Keratinocyte (primary cell): ENCODE results near the gene DENND10. TPM values are rescaled to one million over a fixed set of nuclear protein-coding genes. Genes with fewer than 3 reads are reported as not detected.

Experiments used
- DNase-seq: peaks from one replicate; pipeline ENCODE4 v3.0.0-alpha.2; 2011; ENCODE audit warnings: low read depth, missing footprints, low spot score
- FAIRE-seq: peaks from 2 replicates; lab custom pipeline; 2011; peaks lifted over from hg19 to GRCh38; lab: Jason Lieb, UNC
- H2AFZ ChIP-seq: 2 replicates; pipeline ENCODE4 v1.6.0; 2012; ENCODE audit warnings: low read length, control low read depth, inconsistent platforms; ENCODE audit not compliant: control insufficient read depth
- H3K27ac ChIP-seq: 2 replicates; pipeline ENCODE4 v1.5.1; 2011; ENCODE audit warnings: low read length; ENCODE audit not compliant: control insufficient read depth, insufficient read depth
- H3K27me3 ChIP-seq: 3 replicates; pipeline ENCODE4 v1.6.0; 2011; ENCODE audit warnings: low read length; ENCODE audit not compliant: control insufficient read depth, insufficient read depth; ENCODE audit errors: extremely low read depth
- H3K36me3 ChIP-seq, 2 experiments: 2 replicates in 1 of 2; 3 replicates in 1 of 2; pipeline ENCODE4 v1.5.1; 2011; ENCODE audit warnings: low read length in 2 of 2, mild to moderate bottlenecking in 1 of 2; ENCODE audit not compliant: control insufficient read depth in 2 of 2, insufficient read depth in 2 of 2; ENCODE audit errors: extremely low read depth in 1 of 2
- H3K4me1 ChIP-seq: 3 replicates; pipeline ENCODE4 v1.5.1; 2011; ENCODE audit warnings: low read length; ENCODE audit not compliant: control insufficient read depth, insufficient read depth; ENCODE audit errors: extremely low read depth
- H3K4me2 ChIP-seq: 3 replicates; pipeline ENCODE4 v1.6.0; 2011; ENCODE audit warnings: low read depth, low read length; ENCODE audit not compliant: control insufficient read depth, insufficient read depth; ENCODE audit errors: extremely low read depth
- H3K4me3 ChIP-seq, 3 experiments: fragments of 200-600 bp in 1 of 3; sonication (generic) in 1 of 3; 2 replicates in 2 of 3; 3 replicates in 1 of 3; pipeline ENCODE4 v1.5.1; 2011 to 2016; ENCODE audit warnings: low read length in 3 of 3, mild to moderate bottlenecking in 3 of 3, control low read depth in 2 of 3, inconsistent platforms in 1 of 3, low read depth in 1 of 3, mixed read lengths in 1 of 3, mixed run types in 1 of 3, moderate library complexity in 1 of 3; ENCODE audit not compliant: control insufficient read depth in 2 of 3, insufficient read depth in 2 of 3; ENCODE audit errors: extremely low read depth in 1 of 3
- H3K79me2 ChIP-seq: 2 replicates; pipeline ENCODE4 v1.6.0; 2012; ENCODE audit warnings: low read length; ENCODE audit not compliant: control insufficient read depth, insufficient read depth
- H3K9ac ChIP-seq: 3 replicates; pipeline ENCODE4 v1.6.0; 2011; ENCODE audit warnings: low read length; ENCODE audit not compliant: control insufficient read depth, insufficient read depth; ENCODE audit errors: extremely low read depth
- H3K9me1 ChIP-seq: 3 replicates; pipeline ENCODE4 v1.6.0; 2011; ENCODE audit warnings: low read length; ENCODE audit not compliant: control insufficient read depth, insufficient read depth; ENCODE audit errors: extremely low read depth
- H3K9me3 ChIP-seq: 2 replicates; pipeline ENCODE4 v1.5.1; 2012; ENCODE audit warnings: low read depth, low read length; ENCODE audit not compliant: control insufficient read depth
- H4K20me1 ChIP-seq: 3 replicates; pipeline ENCODE4 v1.6.0; 2011; ENCODE audit warnings: low read length; ENCODE audit not compliant: control insufficient read depth, insufficient read depth; ENCODE audit errors: extremely low read depth
- EZH2 ChIP-seq: IDR thresholded peaks from one replicate; pipeline ENCODE4 v1.6.1; 2012; ENCODE audit warnings: inconsistent platforms, mild to moderate bottlenecking, low read length, moderate library complexity
- dilution Hi-C: fragments of 300-500 bp; cut with MboI; formaldehyde crosslinking; loops from one replicate; pipeline ENCODE4 v1.7.0; 2020; ENCODE audit warnings: low sequenced_read_pairs; ENCODE audit not compliant: extremely low pct_ligation_motif_present
- polyA plus RNA-seq, 5 experiments: library from polyadenylated mRNA; depleted of rRNA in 3 of 5; stranded (reverse) in 3 of 5; stranded (forward) in 1 of 5; unstranded in 1 of 5; fragments of >200 nt; gene quantifications; 1 replicate in 1 of 5; 2 replicates in 3 of 5; 3 replicates in 1 of 5; pipeline versions ENCODE4 v1.2.1 to v1.2.3, GENCODE V29; 2011 to 2012; ENCODE audit warnings: missing spikeins in 2 of 5, low read depth in 1 of 5, low replicate concordance in 1 of 5
- TF ChIP-seq, protein P1 (sequence below), 3 experiments: IDR thresholded peaks in 1 of 3; conservative IDR thresholded peaks in 1 of 3; optimal IDR thresholded peaks in 1 of 3; 2 replicates in 2 of 3; 3 replicates in 1 of 3; pipeline versions ENCODE3 to v1.5.1; 2011; ENCODE audit warnings: low read length in 3 of 3, mild to moderate bottlenecking in 3 of 3, moderate library complexity in 2 of 3, control low read depth in 1 of 3, inconsistent platforms in 1 of 3; ENCODE audit not compliant: insufficient read depth in 2 of 3; ENCODE audit errors: extremely low read depth in 1 of 3

Gene DENND10
- polyA plus RNA-seq, 1 donor (not counting 4 experiments of a cell fraction or from before 2014, with no cell fraction given), result 76.5 TPM

DNA sequence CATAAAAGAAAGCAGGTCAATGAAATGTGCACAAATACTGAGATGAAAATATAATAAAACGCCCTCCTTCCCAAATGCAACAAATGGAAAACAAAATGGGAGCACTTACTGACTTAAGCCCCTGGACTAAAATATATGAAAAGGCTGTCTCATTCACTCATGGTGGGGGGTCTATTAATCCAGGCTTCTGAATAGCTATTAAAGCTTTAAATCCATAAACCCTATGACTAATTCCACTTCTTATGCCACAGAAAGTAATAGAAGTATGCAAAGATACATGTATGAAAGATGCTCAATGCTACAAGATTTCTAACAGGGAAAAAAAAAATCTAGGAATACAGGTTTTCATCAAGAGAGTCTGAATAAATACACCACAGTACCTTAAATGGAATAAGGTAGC lies 43.8 kb upstream of the DENND10 start:
- Histone ChIP-seq H3K4me2 (no peak overlapping the region), H3K9ac (no peak overlapping the region), H3K9me1 (no peaks in the 10 kb centered on the region), H3K27ac (no peak overlapping the region), H3K27me3 (no peaks in the 10 kb centered on the region), H3K4me1 (no peaks in the 10 kb centered on the region), H2AFZ (no peak overlapping the region), H4K20me1 (peaks cover 2% of the 10 kb centered on the region), H3K4me3 (no peak overlapping the region), H3K36me3 (peaks cover 41 to 61% of the 10 kb centered on the region in 2 experiments), H3K9me3 (no peaks in the 10 kb centered on the region), H3K79me2 (peaks cover 80% of the 10 kb centered on the region)
- FAIRE-seq, result no peak
- TF ChIP-seq EZH2, result no peak
- TF ChIP-seq, protein P1, sequence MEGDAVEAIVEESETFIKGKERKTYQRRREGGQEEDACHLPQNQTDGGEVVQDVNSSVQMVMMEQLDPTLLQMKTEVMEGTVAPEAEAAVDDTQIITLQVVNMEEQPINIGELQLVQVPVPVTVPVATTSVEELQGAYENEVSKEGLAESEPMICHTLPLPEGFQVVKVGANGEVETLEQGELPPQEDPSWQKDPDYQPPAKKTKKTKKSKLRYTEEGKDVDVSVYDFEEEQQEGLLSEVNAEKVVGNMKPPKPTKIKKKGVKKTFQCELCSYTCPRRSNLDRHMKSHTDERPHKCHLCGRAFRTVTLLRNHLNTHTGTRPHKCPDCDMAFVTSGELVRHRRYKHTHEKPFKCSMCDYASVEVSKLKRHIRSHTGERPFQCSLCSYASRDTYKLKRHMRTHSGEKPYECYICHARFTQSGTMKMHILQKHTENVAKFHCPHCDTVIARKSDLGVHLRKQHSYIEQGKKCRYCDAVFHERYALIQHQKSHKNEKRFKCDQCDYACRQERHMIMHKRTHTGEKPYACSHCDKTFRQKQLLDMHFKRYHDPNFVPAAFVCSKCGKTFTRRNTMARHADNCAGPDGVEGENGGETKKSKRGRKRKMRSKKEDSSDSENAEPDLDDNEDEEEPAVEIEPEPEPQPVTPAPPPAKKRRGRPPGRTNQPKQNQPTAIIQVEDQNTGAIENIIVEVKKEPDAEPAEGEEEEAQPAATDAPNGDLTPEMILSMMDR (optimal IDR thresholded peaks at IDR 0.05 in 1 of 3, IDR thresholded peaks at IDR 0.05 in 1 of 3, conservative IDR thresholded peaks at IDR 0.05 in 1 of 3; ENCODE audit: extremely low read depth in 1 of 3, insufficient read depth in 2 of 3, low read length in 3 of 3), result no peak
- dilution Hi-C loops, result no loop called here
- DNase-seq, result no peak

DNA sequence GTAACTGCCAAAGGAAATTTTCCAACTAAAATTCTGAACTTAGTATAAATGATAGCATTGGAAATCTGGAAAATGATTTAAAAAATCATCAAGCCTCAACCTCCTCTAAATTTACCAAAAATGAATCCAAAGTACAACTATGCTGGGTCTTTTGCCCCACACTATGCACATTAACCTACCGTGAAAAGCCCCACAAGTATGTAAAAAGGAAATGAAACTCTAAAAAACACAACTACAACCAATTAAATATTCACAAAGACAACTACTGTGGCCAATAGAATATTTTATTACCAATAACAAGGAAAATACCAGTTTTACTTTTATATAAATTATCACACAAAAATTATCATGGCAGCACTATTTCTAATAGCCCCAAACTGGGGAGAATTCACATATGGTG lies 42.6 kb upstream of the DENND10 start:
- DNase-seq (no peak), FAIRE-seq (no peak)
- H3K9ac ChIP-seq, result no peak overlapping the region
- H2AFZ ChIP-seq, result no peak overlapping the region
- no peak overlapping the region for H3K4me2 ChIP-seq
- no peak overlapping the region for H3K4me3 ChIP-seq
- no peaks in the 10 kb centered on the region for H3K27me3 ChIP-seq
- no peaks in the 10 kb centered on the region for H3K9me3 ChIP-seq
- H3K9me1 ChIP-seq, result no peaks in the 10 kb centered on the region
- TF ChIP-seq, protein P1 (optimal IDR thresholded peaks at IDR 0.05 in 1 of 3, IDR thresholded peaks at IDR 0.05 in 1 of 3, conservative IDR thresholded peaks at IDR 0.05 in 1 of 3; ENCODE audit: extremely low read depth in 1 of 3, insufficient read depth in 2 of 3, low read length in 3 of 3), result no peak
- no peak for TF ChIP-seq EZH2
- no peak overlapping the region for H3K27ac ChIP-seq
- peaks cover 42 to 66% of the 10 kb centered on the region in 2 experiments for H3K36me3 ChIP-seq
- dilution Hi-C loops, result no loop called here
- peaks cover 2% of the 10 kb centered on the region for H4K20me1 ChIP-seq
- H3K79me2 ChIP-seq, result peaks cover 83% of the 10 kb centered on the region
- H3K4me1 ChIP-seq, result no peaks in the 10 kb centered on the region
